ENCODE data around the gene DNAH11. TPM values are rescaled to one million over a fixed set of nuclear protein-coding genes. Genes with fewer than 3 reads are reported as not detected.
A peak's percentile ranks its signal among the peaks of the same experiment; 100 is the strongest.

The DNAH11 gene
- total RNA-seq, 1 experiment from 2014 or later: 0.91 TPM

DNA sequence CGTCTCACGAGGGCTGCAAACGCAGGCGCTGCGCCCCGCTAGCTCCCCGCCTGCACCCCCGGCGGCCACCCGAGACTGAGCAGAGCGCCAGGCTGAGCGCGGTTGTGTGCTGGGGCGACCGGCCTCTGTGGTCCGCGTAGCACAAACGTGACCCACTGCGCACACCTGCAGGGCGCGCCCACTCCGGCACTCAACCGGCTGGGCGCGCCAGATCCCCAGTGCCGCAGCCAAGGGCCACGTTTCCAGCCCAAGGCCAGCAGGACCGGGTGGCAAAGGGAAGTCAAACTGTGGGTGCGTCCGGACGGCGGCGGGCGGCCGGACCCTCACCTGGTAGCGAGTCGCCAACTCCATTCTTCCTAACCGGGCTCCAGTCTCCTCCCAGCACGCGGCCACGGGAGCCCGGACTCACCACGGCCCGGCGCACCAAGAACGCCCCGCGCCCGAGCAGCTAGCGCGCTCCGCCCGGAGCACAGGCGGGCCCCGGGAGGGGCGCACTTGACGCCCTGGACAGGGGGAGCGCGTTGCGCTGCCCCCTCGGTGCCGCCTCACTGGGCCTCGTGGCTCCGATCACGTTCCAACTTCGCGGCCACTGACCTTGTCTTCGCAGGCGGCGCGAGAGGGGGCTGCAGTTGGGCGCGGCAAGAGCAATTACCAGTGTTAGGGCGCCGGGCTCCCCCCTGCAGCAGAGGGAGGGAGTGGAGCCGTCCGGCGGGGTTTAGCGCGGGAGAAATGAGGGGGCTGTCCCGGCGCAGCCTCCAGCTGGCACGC, 402.8 kb downstream of the DNAH11 start, which contains the start of gene CDCA7L:
Gene CDCA7L (minus strand): TSS at position 446 of the 768 bp plus-strand sequence. CDS start 95 bp downstream, at position 351.
- Mint-ChIP-seq H3K9me3 (ENCODE audit: unreplicated experiment) (no peaks in the 10 kb centered on the region), H3K27me3 (ENCODE audit: insufficient read depth, unreplicated experiment) (no peaks in the 10 kb centered on the region), H3K27ac (ENCODE audit: low read depth, unreplicated experiment) (peak within 1 kb of the TSS; percentile 98), H3K4me3 (ENCODE audit: unreplicated experiment) (peak within 1 kb of the TSS; percentile 81), H3K36me3 (ENCODE audit: insufficient read depth, unreplicated experiment) (peaks cover 6% of the 10 kb centered on the region), H3K4me1 (ENCODE audit: insufficient read depth, unreplicated experiment) (peaks cover 30% of the 10 kb centered on the region)
- intact Hi-C loops (cut with micrococcal nuclease): loop anchor here (1.0 kb wide), 1 partner anchor 56 kb away; no protein-coding TSS in a partner anchor
- no peak for TF ChIP-seq CTCF (IDR thresholded peaks at IDR 0.05; ENCODE audit: unreplicated experiment)
- ChIA-PET CTCF (interaction anchor here (0.6 to 2.4 kb wide), 14 partner anchors 18 to 1144 kb away, joined by 3 to 14 read pairs (median 4); no protein-coding TSS in a partner anchor), POLR2A (interaction anchor here (0.6 to 3.5 kb wide), 45 partner anchors 8 to 1615 kb away, joined by 3 to 29 read pairs (median 4); partner anchors contain the start of genes ITGB8, KLHL7, RAPGEF5 and SP8)
- BruUV-seq (replicated peaks): TSS peak; percentile 39
- peak; percentile 90 for DNase-seq (ENCODE audit: unreplicated experiment)

- ChIA-PET POLR2A (interaction anchor here (0.6 to 3.5 kb wide), 18 partner anchors 9 to 1160 kb away, joined by 3 to 29 read pairs (median 4); partner anchors contain the start of genes KLHL7 and SP8), CTCF (interaction anchor here (0.5 to 1.4 kb wide), 5 partner anchors 47 to 313 kb away, joined by 3 to 4 read pairs (median 4); no protein-coding TSS in a partner anchor)
- Mint-ChIP-seq H3K27ac (ENCODE audit: low read depth, unreplicated experiment) (peak overlapping the region; percentile 98), H3K4me3 (ENCODE audit: unreplicated experiment) (peak overlapping the region; percentile 81), H3K36me3 (ENCODE audit: insufficient read depth, unreplicated experiment) (peaks cover 6% of the 10 kb centered on the region), H3K9me3 (ENCODE audit: unreplicated experiment) (no peaks in the 10 kb centered on the region), H3K27me3 (ENCODE audit: insufficient read depth, unreplicated experiment) (no peaks in the 10 kb centered on the region), H3K4me1 (ENCODE audit: insufficient read depth, unreplicated experiment) (peaks cover 26% of the 10 kb centered on the region)
- intact Hi-C loops (cut with micrococcal nuclease): loop anchor here (1.0 kb wide), 1 partner anchor 55 kb away; no protein-coding TSS in a partner anchor
- DNase-seq (ENCODE audit: unreplicated experiment): no peak
- TF ChIP-seq CTCF (IDR thresholded peaks at IDR 0.05; ENCODE audit: unreplicated experiment): no peak
- no TSS peak for BruUV-seq (replicated peaks)
These were observed 403.4 kb downstream of the DNAH11 start for GRCh38 chr7:21946222-21946709.

DNA sequence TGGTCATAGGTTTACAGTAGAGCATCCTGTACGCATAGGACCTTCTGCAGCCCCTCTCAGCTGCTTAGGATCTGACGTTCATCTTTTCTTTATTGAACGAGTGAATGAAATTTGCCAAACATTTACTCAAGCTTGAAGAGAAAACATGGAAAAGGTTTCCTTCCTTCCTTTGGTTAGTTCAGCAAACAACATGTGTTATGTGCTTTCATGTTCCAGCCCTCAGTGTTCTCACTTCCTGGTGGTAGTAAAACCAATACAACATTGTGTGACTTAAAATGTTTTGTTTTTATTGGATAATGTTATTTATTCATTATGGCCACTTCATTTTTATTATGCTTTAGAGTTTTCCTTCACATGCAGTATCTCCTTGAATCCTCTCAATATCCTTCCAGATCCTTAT, 404.2 kb downstream of the DNAH11 start:
- BruUV-seq (replicated peaks): no TSS peak
- Mint-ChIP-seq H3K27me3 (ENCODE audit: insufficient read depth, unreplicated experiment) (no peaks in the 10 kb centered on the region), H3K9me3 (ENCODE audit: unreplicated experiment) (no peaks in the 10 kb centered on the region), H3K27ac (ENCODE audit: low read depth, unreplicated experiment) (no peak overlapping the region), H3K4me1 (ENCODE audit: insufficient read depth, unreplicated experiment) (peaks cover 19% of the 10 kb centered on the region), H3K4me3 (ENCODE audit: unreplicated experiment) (no peak overlapping the region), H3K36me3 (ENCODE audit: insufficient read depth, unreplicated experiment) (peaks cover 6% of the 10 kb centered on the region)
- POLR2A ChIA-PET: interaction anchor here (1.6 to 2.5 kb wide), 3 partner anchors 17 to 1159 kb away, joined by 3 to 29 read pairs (median 8); partner anchors contain the start of gene KLHL7
- CTCF ChIA-PET: interaction anchor here (0.7 kb wide), 1 partner anchor 135 kb away, joined by 3 read pairs; no protein-coding TSS in a partner anchor
- TF ChIP-seq CTCF (IDR thresholded peaks at IDR 0.05; ENCODE audit: unreplicated experiment): no peak
- intact Hi-C loops (cut with micrococcal nuclease): no loop called here
- no peak for DNase-seq (ENCODE audit: unreplicated experiment)

DNA sequence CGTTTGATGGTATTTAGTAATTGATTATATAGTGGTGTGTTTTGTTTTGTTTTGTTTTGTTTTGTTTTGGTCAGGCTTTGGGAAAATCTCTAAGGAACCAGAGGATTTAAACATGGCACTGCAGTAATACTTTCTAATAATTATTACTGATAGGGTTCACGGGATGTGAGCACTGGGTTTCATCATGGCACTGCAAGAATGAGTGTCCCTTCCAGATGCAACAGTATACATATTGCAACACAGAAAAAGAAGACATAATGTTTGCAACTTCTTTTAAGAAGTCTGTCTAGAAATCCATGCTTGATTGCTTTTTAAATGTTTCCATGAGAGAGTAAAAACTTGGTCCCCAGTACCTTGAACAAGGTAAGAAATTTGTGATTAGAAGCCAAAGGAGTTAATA, 405.1 kb downstream of the DNAH11 start:
- Mint-ChIP-seq H3K4me3 (ENCODE audit: unreplicated experiment) (no peak overlapping the region), H3K27ac (ENCODE audit: low read depth, unreplicated experiment) (no peak overlapping the region), H3K4me1 (ENCODE audit: insufficient read depth, unreplicated experiment) (peaks cover 13% of the 10 kb centered on the region), H3K36me3 (ENCODE audit: insufficient read depth, unreplicated experiment) (peaks cover 6% of the 10 kb centered on the region), H3K27me3 (ENCODE audit: insufficient read depth, unreplicated experiment) (no peaks in the 10 kb centered on the region), H3K9me3 (ENCODE audit: unreplicated experiment) (no peaks in the 10 kb centered on the region)
- no peak for TF ChIP-seq CTCF (IDR thresholded peaks at IDR 0.05; ENCODE audit: unreplicated experiment)
- no peak for DNase-seq (ENCODE audit: unreplicated experiment)
- intact Hi-C loops (cut with micrococcal nuclease): no loop called here
- BruUV-seq (replicated peaks): no TSS peak
- ChIA-PET POLR2A (no interaction called here), CTCF (no interaction called here)

Measured in MCF 10A (cell line).